ENCODE results near the gene PISD.

GRCh38 chr22:31604137-31604705 lies 57.8 kb downstream of the PISD start:
- no peak for TF ChIP-seq CTCF (conservative IDR thresholded peaks at IDR 0.05; ENCODE audit: low read length)
- no peak for TF ChIP-seq EZH2phosphoT487 (IDR thresholded peaks at IDR 0.05; ENCODE audit: borderline replicate concordance, low read depth, low read length)
